Activated CD4-positive, alpha-beta T cell treated with anti-CD3 and anti-CD28 coated beads, Interleukin-2, amount 50 U/mL, for 1 hour (primary cell): ENCODE data around the gene DCDC2C.

Source experiments
- DNase-seq: peaks from one replicate; pipeline ENCODE4 v3.0.0-alpha.2; 2020

The DCDC2C gene

DNA sequence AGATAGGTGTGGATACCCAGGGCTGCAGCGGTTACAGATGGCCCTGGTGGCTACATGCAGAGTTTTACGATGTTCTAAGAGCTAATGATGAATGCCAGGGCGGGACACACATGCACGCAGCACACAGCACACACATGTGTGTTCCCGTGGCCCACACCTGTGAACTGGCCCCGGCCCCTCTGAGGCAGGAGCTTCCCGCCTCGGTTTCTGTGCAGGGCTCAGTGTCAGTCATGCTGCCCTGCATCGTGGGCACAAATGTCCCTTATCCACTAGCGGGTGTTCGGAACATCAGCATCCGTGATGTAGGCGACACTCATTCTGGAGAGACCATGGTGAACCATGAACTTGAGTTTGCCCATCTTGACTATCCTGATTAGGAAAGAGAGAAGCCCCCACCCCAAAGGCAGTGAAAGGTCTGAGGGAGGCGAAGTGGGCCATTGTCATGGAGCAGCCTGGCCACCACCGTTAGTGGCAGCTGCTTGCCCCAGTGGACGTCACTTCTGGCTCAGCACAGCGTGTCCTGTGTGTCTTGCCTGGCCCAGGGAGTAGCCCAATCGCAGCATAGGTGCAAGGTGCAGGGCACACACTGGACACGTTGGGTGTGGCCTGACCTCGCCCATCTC is 43.8 kb downstream of the DCDC2C start:
- DNase-seq: no peak

DNA sequence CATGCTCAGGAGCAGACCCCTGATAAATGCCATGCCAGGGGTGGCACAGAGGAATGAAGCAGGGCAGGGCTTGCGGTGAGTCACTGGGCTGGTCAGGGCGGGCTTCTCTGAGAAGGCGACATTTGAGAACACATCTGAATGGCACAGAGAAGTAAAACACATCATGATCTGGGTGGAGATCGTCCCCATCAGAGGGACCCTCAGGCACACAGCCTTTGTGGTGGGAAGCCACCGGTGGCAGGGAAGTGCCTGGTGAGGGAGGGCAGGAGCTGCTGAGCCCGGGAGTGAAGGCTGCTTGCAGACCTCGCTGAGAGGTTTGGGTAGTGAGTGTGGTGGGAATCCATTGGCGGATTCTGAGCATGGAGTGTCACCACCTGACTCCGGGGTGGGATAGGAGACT is 44.5 kb downstream of the DCDC2C start:
- no peak for DNase-seq

DNA sequence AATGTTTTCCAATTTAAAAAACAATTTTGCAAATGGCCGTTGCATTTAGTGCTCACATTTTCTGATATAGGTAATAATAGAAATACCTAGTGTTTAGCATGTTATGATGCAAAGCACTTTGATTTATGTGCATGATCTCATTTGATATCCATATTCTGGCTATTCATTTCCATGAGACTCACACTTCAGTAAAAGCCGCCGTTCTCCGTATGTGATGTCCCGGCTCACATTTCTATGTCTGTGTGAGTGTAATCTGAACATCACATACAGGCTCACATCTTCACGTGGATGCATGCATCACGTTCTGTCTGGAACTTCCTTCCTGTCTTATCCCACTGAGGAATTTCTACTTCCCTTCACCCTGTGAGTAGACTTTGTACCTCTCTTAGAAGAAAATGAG is 45.8 kb downstream of the DCDC2C start:
- no peak for DNase-seq

DNA sequence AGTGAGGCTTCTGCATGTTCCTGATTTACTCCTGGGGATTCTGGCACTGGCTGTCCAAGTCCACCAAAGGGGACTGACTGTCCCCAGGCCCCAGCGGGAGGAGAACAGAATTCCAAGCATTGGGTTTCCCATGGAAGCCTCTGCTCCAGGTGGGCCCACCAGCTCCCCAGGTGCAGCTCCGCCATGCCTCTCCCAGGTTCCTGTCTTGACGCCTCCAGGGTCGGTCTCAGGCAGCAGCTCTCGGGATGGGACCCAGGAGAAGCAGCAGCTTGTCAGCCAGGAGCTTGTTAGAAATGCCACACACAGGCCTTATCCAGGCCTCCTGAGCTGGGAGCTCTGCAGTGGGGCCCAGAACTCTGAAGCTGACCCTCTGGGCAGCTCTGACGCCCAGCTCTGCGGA is 47.9 kb downstream of the DCDC2C start:
- no peak for DNase-seq

DNA sequence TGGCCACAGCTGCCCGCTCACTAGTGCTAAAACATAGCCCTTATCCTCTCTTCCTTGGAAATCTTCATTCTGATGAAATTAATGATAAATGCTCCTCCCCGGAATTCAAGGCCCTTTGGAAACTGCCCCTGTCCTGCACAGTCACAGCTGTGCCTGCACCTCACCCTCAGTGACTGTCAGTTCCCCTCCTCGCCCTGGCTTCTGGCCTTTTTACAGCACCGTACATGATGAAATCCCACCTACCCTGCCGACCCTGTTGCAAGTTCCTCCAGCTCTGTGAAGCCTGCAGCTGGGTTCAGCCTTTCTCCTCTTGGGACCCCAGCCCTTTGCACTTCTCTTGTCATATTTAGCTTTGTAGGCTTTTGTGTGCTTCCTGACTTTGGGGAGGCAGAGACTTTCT is 48.4 kb downstream of the DCDC2C start:
- no peak for DNase-seq

DNA sequence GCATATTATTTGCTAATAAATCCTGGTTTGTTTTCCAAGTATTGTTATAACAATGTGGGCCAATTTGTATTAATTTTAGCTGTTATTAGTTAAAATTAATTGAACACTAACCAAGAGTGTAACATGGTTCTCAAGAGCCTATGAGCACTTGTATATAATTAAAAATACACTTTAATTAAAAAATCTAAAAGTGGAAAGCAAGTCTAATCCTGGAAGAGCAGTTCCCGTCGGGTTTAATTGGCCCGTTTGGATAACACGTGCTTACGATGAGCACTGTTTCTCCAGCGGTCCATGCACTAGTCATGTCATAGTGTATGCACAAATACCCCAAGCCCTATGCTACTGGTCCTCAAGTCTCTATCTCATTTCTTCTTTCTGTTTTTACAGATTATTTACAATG is 49.0 kb downstream of the DCDC2C start:
- DNase-seq: no peak

DNA sequence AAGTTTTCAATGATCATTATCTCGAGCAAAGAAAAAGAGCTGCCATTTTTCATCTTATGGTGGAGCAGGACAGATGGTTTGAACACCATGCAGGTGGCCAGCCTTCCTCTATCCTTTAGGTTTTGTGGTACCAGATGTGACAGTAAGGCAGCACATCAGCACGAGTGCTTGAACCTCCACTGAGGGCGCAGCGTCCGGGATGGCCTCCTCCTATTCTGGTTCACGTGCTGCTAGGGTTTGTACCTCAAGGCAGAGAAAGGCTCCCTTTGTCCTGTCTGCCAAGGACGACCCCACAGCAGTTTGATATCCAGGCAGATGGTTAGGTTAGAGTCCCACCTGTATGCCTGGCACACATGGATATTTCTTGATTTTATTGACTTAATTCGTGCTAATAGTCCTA is 50.2 kb downstream of the DCDC2C start:
- DNase-seq: no peak

DNA sequence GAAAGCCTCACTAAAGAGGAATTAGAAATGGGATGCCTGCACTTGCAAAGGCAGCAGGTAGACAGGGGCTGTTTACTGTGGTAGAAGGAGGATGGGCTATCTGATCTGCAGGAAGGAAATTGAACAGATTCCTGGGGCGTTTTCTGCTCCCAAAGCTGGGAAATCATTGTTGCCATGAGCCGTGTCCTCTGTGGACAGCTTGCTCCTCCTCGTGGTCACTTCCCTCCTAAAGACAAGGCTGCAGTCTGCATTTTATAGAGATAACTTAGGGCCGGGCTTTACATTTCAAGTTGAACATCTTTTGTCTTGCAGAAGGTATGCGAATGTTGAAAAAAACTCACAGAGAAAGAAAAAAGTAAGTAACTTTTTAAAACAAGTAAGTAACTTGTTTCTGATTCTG is 50.9 kb downstream of the DCDC2C start:
- no peak for DNase-seq

DNA sequence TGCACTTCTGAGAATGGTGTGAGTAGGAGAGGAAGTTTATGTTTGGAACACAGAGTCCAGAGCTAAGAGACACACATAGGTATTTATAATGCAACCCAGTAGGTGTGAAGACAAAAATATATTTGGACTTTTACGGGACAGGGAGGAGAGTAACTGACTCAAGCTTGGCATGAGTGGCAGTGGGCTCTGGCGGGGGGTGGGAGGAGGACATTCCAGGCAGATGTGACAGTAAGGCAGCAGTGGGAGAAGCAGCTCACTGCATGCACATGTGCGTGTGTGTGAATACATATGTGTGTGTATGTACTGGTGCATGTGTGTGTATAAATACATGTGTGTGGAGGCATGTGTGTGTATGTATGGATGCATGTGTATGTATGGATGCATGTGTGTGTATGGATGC is 51.4 kb downstream of the DCDC2C start:
- DNase-seq: no peak

DNA sequence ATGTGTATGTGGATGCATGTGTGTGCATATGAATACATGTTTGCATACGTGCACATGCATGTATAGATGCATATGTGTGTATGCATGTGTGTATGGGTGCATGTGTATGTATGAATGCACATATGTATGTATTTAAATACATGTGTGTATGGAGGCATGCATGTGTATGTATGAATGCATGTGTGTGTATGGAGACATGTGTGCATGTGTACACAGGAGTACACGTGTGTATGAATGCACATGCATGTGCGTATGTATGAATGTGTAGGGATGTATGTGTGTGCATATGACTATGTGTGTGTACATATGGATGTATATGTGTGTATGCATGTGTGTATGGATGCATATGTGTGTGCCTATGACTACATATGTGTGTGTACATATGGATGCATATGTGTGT is 51.9 kb downstream of the DCDC2C start:
- no peak for DNase-seq

DNA sequence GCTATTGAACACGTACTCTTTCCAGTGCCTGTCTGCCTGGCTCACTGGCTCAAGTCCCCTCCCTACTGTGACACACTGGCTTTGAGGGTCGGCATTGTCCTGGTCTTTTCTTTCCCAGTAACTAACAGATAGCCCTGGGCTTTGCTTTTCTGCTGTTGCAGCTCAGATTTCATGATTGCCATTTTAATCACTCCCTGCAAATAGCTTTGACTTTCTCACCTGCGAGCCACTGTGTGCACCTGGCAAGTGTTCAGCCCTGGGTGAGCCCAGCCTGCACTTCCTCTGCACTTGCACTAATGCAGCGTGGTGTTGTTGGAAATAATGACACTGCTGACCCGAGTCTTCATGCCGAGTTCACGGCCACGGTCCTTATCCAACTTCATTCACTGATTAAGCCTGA is 52.9 kb downstream of the DCDC2C start:
- DNase-seq: no peak

DNA sequence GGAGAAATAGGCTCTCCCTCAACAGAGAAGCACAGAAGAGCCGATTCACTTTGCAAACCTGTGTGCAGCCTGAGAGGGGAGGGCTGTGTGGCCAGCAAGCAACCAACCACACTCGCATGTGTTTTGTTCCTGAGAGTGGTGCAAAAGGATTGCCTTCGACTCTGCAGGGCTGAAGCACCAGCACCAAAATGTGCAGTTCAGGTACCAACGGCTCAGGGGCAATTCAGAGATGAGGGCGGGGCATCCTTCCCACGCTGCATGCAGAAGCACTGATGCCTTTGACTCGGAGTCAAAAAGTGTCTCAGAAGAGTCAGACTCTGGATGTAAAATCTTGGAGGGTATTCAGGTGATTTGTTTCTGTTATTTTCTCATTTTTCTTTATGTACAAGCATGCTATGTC is 55.5 kb downstream of the DCDC2C start:
- DNase-seq: no peak

DNA sequence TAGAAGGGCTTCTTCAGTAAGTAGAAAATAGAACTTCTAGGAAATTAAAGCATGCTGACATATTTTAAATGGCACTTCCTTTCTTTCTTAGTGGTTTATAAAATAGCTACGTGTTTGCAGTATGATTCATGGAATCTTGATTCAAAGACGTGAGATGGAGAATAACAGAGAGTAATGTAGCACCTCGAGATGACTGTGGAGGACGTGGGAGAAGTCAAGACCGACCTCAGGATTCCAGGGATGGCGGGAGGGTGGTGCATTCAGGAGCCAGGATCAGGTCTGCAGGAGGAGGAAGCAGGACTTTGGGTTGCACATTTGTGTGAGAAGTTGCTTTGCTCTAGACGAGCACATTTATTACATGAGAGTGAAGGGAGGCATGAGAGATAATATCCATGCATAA is 56.0 kb downstream of the DCDC2C start:
- no peak for DNase-seq

DNA sequence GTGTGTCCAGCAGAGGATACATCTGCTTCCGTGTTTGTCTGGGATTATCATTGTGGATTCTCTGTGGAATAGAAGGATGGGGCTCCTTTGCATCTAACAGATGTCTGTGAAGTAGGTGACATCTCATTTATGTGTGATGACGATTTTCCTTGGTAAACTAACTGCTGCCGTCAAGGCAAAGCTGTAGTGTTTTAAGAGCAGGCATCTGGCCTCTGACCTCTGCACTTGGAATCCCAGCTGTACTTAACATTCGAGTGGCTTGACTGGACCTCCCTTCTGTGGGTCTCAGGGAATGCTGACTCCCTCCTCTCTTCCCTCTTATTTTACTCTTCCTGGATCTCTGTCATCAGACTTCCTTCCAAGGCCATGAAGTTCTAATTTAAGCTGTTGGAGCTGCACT is 56.4 kb downstream of the DCDC2C start:
- DNase-seq: no peak

DNA sequence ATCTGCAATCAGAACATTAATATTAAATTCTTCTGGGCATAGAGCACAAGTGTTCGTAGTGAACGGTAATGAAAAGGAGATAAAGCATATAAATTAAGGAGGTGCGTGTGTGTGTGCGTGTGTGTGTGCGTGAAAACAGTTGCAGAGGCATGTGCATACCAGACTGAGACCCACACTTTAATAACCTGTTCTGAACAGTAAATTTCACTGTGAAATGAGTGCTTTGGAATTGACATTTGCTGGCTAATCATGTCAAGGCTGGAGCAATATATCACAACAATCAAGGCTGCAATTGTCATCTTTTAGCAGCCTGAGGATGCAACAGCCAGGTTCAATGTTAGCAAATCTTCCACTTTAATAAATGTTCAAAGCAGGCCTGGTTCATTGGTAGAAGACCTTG is 57.9 kb downstream of the DCDC2C start:
- DNase-seq: no peak

DNA sequence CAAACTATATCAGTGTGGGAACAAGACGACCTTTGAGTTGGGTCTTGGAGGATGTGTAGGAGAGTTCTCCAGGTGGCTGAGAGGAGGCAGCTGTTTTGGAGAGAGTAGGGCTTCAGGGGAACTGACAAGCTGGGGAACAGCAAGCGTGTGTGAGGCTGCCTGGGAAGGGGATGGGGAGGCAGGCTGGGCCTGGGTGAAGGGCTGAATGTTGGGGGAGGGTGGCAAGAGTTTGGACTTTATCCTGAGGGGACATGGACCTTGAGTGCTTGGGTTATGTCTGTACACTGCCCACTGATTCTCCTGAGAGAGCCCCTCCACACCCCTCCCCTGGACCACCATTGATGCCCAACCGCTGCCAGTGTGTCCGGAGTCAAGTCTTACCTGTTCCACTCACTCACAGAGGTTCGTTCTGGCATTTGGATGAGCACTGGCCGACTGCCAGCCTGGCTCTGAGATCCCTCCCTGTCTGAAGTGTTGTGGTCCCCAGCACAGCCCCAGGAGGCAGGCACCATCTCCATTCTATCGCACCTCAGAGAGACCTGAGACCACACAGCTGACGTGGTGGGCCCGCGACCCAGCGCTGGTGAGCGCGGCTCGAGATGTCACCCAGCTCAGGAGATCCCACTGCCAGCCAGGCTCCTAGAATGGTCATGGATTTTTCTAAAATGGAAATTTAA is 59.5 kb downstream of the DCDC2C start:
- no peak for DNase-seq

DNA sequence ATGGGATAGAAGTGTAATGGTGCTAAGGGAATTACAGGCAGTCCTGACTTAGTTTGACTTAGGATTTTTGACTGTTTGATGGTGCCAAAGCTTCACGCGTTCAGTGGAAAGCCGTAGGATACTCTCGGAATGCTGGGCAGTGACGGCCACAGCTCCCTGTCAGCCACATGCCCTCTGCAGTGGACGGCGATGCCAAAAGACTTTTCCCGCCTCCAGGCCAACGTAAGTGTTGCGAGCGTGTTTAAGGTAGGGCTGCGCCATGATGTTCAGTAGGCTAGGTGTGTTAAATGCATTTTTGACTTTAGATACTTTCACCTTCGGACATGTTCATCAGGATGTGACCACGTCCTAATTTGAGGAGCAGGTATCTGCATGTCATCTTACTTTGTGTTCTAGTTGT is 63.4 kb downstream of the DCDC2C start:
- no peak for DNase-seq

DNA sequence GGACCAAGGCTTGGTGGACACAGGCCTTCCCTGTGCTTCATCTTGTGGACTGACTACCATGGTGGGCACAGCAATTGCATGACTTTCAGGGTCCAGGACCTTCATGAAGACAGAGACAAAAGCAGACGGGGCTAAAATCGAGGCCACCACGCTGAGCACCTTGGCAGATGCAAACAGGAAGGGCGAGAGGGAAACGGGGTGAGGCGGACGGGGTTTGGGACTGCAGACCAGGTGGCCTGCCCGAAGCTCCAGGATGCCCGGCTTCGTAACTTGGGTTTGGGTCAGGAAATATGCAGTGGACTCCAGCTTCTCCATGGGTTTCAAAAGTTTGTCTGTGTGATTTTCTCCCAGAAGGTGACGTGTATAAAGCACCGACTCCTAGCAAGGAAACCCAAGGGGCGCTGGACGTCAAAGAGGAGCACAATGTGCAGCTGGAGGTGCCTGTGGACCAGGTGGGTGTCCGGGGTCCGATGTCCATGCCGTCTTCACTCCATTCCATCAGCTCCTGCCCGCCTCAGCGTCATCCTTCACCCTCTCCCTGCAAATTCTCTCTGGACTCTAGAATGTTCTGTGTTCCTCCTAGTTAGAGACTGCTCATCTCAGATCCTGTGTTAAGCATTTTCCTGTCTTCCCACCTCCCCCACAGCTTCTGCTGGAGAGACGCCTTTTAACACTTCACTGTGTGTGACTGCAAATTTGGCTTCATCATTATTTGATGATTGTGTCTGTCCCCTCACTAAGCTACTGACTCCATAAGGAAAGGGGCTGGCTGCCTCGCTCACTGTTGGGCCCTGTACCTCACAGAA is 65.8 kb downstream of the DCDC2C start:
- no peak for DNase-seq

DNA sequence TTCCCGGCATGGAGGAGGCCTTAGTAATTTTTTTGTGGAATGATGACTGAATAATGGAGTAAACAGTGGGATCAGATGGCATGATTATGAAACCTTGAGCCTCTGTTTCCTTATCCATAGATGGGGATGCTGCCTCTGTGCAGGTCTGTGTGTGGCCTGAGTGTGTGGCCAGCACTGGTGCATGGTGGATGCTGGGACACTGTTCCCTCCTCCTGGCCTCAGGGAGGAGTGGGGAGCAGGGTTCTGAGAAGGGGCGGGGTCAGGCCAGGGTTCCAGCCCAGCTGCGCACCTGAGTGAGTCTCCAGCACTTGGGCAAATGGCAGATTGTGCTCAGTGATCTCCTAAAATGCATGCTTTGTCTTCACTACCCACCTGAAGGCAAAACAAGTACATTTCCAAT is 66.4 kb downstream of the DCDC2C start:
- DNase-seq: no peak

DNA sequence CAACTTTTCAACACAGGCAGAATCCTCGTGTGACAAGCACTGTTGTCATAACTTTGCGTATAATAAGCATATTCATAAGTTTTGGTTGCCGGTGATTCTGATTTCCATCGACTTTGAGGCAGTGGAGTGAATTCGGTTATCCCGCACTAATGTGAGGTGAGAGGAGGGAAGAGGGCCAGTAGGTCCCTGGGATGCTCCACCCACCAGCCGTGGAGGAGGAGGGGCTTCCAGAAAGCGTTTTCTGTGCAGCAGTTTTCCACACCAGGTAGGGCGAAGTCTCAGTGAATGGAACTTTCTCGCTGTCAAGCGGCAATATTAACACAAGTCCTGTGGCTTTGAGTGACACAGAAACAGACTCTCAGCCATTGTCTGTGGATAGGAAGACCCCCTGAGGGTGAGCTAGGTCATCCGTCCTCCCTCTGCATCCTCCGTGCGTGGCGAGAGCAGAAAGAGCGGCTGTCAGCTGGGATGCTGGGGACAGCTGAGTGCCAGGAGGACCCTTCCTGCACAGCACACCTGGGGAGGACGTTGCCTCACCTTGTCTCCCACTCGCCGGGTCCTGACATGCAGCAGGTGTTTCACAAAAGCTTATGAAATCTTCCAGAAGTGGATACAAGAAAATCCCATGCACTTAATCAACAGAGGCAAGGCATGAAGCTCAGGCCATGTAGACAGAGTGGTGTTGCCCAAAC is 67.5 kb downstream of the DCDC2C start:
- no peak for DNase-seq

DNA sequence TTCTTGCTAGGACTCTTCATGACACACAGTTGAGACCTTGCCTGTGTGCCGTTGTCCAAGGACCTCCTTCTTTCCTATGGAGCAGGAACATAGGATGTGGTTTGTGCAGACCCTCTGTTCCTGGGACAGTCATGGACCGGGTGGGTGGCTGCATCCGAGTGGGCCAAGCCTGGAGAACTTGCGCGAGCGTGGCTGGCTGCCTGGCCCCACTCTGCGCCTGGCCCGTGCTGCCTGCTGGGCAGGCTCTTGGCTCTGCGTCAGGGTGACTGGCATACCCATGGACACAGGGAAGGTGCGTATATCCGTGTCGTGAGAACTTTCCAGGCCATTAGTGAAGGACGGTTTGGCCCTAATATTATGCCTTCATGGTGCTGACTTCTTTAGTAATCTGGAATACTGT is 68.2 kb downstream of the DCDC2C start:
- no peak for DNase-seq

DNA sequence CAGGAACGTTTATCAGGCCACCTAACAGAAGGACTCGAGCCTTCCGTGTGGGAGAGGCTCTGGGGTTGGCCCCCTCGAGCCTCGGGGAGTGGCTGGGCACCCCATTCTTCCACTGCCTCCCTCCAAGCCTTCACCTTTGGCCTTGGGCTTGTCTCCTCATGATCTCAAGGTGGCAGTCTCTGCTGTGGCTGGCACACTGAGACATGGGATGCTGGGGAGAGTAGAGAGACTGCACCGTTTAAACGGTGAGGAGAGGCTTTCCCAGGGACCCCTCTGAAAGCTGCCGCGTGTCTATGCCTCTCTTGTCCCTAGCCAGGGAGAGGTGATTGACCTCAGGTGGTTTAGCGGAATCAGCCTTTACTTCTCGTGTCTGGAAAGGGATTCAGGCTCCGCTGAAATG is 71.0 kb downstream of the DCDC2C start:
- no peak for DNase-seq

DNA sequence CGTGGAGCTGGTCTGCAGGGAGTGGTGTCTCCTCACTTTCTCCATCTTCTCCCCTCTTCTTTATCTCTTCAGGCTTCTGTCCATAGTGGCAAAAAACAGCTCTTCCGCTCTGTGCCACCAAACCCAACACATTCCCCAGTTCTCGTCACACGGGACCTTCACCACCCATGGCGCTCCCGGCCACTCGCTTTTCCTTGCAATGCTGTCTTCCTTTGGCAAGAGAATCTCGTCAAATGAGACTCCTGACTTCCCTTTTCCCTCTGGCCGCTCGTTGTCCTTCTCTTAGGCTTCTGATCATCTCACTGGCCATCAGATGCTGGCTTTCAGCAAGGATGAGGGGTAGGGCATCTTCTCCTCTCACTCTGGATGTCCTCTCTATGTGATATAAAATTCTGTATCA is 72.9 kb downstream of the DCDC2C start:
- no peak for DNase-seq

DNA sequence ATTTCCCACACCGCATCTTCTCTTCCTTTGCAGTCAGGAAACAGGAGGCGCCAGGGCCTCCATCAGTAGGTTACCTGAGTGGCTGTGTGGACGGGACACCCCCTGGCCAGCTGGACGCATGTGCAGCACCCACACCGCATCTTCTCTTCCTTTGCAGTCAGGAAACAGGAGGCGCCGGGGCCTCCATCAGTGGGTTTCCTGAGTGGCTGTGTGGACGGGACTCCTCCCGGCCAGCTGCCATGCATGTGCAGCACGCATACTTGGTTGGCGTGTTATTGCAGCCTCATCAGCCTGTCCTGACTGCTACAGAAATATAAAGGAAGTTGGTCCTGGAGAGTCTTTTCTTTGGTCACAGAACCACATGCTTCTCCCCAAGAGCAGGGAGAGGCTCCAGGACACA is 74.6 kb downstream of the DCDC2C start:
- DNase-seq: no peak
